Forelimb muscle (tissue), 1 donor: ENCODE results near the gene B3GNT9. TPM values are rescaled to one million over a fixed set of nuclear protein-coding genes. Genes with fewer than 3 reads are reported as not detected.

Source experiments
- DNase-seq: peaks from one replicate; pipeline ENCODE4 v3.0.0-alpha.2; 2013; ENCODE audit warnings: low read depth
- polyA plus RNA-seq: library from polyadenylated mRNA; unstranded; fragments of 120-200 nt; gene quantifications from one replicate; pipeline ENCODE4 v1.2.1, GENCODE V29; 2013; ENCODE audit not compliant: insufficient read length

B3GNT9 gene
- polyA plus RNA-seq, 1 donor: 9.7 TPM

DNA sequence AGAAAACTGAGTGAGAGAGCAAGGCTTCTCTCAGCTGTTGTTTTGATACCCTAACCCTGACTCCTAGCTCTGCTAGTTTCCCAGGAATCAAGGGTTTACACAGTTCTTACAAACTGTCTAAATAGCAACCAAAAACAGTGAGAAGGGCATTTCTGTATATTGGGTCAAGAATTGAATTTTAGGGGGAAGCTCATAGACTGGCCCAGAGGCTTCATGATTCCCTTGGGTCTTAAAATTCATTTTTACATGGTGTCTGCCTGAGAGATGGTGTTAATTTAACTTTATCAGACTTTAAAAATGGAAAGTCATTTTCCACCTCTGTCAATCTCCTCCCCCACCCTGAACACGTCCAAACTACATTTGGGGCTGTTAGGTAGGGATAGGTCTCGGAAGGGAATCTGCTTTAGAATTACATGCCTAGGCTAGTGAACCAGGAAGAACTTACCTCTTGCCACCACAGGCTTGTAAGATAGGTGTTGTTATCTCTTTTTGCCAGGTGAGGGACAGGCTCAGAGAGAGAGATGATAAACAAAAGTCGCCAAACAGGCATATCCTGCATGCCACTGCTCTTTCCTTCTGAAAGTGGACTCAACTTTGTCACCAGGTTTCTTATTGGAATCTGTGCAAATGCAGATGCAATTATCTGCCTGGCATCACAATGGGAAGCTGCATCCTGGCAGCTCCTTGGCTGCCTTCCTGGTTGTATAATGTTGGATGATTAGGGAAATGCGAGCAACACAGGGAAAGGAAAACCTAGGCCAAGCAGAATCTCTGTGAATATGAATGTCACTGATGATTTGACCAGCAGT lies 38.0 kb downstream of the B3GNT9 start:
- no peak for DNase-seq

DNA sequence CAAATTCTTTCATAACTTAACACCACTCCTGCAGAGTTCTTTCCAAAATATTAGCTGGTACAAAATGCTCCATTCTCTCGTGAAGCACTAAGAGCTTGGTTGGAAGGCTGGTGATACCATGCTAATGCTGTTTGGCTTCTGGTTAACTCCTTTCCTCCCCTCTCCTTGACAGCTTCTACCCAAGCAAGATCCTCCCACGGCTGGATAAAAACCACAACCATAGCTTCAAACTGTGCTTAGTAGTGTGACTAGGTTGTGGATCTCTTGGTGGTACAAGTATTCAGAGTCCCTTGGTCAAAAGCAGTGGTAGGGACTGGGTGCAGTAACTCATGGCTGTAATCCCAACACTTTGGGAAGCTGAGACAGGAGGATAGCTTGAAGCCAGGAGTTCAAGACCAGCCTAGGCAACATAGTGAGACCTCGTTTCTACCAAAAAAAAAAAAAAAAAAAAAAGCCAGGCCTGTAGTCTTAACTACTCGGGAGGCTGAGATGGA lies 38.8 kb downstream of the B3GNT9 start:
- DNase-seq: no peak

DNA sequence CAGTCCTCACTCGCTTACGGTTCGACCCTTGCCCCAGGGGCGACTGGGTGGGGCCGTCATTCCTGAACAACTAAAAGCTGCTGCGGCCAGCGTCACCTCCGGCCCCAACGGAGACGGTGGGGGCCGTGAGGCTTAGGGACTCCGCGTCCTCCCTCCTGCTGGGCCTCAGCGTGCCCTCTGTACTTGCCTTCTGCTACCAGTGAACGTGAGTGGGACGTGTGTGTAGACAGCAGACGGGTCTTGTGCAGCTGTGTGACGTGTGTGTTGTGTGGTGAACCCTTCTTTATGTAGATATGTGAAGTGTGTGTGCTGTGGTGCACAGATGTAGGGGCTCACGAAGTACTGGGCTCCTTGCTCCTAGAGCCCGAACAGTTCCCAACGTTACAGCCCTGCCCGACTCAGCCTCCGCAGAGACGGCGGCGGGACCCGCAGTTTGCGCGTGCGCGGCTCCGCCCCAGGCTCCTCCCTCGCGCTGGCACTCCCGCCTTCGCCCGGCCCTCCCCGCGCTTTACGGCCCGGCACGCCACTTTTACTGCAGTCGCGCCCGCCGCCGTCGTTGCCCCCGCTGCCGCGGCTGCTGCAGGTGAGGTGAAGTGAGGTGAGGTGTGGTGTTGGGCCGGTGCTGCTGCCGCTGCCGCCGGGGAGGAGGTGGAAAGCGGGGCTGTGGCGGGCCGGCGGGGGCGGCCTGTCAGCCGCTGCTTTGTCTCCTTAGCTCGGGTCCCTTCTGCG lies 41.2 kb downstream of the B3GNT9 start, which contains the start of gene PHAF1:
Gene PHAF1 (plus strand): TSS at position 535 of the 729 bp plus-strand sequence. CDS start 235 bp downstream, outside the sequence.
- peak; percentile 78 for DNase-seq

DNA sequence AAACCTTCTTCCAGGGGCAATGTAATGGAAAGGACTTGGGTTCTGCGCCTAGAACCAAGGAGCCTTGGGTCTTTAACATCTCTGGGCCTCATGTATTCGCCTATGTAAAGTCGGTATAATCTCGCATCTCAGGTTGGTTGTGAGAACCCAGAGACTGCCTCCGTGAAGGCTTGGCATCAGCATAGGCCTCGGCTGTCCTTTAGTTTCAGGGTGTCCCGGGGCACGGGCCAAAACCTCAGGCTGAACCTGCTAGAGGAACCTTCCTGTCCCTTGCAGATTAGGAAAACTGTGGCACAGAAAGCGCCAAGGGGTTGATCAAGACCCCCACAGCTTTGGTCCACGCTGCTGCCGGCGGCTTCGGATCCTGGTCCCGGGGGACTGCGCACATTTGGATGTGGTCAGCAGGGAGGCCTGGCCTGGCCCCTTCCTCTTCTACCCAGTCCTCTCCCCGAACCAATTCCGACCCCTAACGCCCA lies 41.8 kb downstream of the B3GNT9 start:
- DNase-seq: no peak

DNA sequence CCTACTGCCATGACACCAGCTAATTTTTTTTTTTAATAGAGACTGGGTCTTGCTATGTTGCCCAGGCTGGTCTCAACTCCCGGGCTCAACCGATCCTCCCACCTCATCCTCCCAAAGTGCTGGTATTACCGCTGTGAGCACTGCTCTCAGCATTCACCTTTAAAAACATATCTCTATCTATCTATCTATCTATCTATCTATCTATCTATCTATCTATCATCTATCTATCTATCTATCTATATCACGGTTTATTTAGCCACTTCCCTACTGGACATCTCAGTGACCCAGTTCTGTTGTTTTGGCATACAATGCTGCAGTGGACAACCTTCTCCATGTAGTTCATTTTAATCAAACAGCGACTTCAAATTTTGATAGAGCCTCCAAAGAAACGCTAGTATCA lies 42.3 kb downstream of the B3GNT9 start:
- no peak for DNase-seq

DNA sequence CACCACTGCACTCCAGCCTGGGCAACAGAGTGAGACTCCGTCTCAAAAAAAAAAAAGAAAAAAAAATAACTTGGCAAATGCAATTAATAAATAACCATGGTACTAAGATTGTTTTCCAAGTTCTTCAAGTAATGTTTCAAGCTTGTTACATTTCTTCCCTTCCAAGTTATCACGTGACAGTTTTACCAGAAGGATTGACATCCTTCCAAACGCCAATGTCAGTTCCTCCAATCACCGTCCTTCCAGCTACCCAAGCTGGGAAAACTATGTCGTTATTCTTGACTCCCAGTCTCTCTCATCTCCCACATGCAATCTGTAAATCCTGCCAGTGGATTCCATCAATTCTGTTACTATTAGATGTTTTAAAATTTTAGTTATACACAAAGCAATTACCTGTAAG lies 44.9 kb downstream of the B3GNT9 start:
- DNase-seq: no peak

DNA sequence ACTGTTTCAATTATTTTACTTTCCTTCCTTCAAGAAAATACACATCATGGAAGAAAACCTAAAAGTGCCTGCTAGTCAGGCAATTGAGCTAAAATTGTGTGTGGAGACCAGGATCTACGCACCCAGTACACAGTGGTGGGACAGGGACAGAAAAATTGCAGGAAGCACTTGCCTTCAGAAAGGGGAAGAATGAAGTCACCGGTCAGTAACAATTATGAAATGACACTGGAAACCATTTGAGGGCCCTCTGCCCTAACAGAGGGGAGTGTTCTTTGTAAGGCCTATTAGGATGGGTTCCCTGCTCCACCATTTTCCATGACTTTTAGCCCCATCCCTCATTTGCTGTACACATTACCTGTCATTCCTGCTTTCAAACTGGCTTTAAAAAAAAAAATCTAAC lies 45.6 kb downstream of the B3GNT9 start:
- DNase-seq: no peak

DNA sequence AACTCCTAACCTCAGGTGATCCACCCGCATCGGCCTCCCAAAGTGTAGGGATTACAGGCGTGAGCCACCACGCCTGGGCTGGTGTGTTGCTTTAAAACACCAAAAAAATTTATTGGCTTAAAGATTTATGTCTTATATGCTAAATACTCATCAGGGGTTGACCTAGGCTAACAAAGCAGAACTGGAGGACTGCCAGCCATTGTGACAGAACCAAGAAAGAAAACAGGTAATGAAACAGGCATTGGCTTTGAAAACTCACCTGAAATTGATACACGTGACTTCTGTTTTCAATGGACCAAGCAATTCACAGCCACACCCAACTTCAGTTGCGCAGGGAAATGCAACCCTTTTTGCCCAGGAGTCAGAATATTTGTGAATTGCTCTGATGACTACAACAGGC lies 46.0 kb downstream of the B3GNT9 start:
- DNase-seq: no peak

DNA sequence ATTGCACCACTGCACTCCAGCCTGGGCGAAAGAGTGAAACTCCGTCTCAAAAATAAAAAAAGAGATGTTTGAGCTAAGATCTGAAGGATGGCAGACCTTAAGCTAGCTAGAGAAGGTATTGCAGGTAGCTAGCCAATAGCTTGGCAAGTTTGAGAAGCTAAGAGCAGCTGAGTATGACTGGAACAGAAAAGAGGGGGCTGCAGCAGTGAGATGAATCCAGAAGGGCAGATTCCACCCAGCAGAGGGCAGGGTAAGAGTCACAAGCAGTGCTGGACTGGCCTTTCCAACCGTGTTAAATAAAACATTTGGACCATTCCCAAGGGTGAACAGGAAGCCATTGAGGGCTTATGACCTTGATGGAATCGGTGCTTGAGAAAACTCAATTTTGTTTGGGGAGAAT lies 46.7 kb downstream of the B3GNT9 start:
- no peak for DNase-seq

DNA sequence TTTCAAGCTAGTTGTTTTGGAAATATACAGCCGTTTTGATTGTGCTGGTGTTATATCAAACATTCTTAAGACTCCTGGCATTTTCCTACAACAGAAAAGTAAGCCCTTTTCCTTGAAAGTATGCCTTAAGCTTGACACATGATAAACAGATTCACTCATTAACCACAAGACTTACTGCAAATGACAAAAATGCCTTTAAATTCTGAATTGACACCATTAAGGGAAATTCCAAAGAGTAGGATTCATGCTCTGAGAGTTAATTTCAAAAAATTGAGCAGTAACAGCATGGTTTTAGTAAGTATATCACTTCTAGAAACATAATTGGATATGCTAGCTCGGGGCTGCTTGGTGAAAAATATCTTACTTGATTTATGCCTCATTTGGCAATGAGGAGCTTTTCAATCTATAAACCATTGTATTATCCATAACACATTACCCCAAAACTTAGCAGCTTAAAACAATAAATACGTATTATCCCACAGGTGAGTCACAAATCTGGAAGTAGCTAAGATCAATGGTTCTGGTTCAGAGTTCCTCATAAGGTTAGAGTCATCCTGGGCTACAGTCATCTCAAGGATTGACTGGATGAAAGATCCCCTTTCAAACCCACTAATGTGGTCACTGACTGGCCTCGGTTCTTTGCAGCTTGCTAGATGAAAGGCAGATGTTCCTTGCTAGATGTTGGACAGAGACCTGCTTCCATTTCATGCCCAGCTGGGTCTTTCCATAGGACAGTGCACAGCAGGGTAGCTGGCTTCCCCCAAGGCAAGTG lies 49.3 kb downstream of the B3GNT9 start:
- DNase-seq: no peak

DNA sequence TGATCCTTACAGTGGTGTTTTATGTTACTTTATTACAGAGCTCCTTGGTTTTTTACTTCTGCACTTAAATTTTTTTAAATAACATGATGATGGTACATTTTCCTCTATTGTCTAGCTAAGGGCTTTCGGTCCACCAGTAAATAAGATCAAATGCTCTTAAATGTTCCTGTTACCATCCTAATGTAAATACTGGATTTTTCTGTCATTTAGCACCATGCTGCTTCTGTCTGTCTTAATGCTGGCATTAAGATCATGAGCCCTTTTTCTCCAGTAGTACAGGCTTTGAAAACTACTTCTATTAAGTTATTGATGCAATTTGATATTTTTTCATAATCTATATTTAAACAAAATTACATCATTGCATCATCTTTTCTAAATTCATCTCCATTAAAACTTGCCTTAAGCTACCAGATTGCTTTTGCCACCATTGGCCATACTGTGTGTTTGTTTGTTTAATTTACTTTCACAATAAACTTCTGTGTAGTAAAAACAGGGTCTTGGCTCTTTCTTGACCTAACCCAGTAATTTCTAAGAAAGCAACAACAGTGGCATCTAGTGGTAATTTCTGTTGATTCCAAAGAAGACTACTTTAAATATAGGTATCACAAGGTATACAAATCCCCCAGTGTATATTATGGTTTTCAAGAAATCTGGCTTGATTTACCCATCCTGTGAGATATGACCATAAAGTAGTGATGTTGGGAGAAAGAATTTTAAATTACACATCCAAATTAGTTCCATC lies 50.1 kb downstream of the B3GNT9 start:
- DNase-seq: no peak

DNA sequence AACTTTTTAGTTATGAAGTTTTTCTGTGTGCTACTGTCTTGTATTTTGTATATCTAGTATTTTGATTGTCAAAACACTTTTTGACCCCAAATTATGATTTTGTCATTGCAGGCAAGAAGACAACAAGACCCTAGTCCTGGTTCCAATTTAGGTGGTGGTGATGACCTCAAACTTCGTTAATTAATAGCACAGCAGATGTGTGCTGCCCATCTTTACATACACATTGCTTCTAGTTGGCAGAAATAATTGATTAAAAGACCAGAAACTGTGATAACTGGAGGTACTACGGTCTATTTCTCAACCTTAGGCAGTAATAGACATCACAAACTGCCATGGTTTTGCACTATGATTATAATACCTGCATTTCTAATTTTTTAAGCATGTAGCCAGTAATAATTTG lies 52.2 kb downstream of the B3GNT9 start:
- no peak for DNase-seq

Other genes with a start within 250 kb of the B3GNT9 start
- gene CDH16, start 232.1 kb downstream of the B3GNT9 start, polyA plus RNA-seq: not detected
- gene RRAD, start 225.5 kb downstream of the B3GNT9 start, polyA plus RNA-seq: 4.9 TPM
- gene CIAO2B, start 216.6 kb downstream of the B3GNT9 start, polyA plus RNA-seq: 89.6 TPM
- 26.3 TPM for gene CES2, start 215.5 kb downstream of the B3GNT9 start, polyA plus RNA-seq
- 0.40 TPM for gene CES3, start 189.7 kb downstream of the B3GNT9 start, polyA plus RNA-seq
- gene CES4A, start 162.4 kb downstream of the B3GNT9 start, polyA plus RNA-seq: 3.4 TPM
- 42.5 TPM for gene CBFB, start 121.8 kb downstream of the B3GNT9 start, polyA plus RNA-seq
- 18.4 TPM for gene PHAF1, start 41.1 kb downstream of the B3GNT9 start, polyA plus RNA-seq
- gene TRADD, start 8.9 kb upstream of the B3GNT9 start, polyA plus RNA-seq: 4.4 TPM
- gene FBXL8, start 9.0 kb upstream of the B3GNT9 start, polyA plus RNA-seq: 3.6 TPM
- 3.5 TPM for gene HSF4, start 13.7 kb upstream of the B3GNT9 start, polyA plus RNA-seq
- 34.4 TPM for gene NOL3, start 19.5 kb upstream of the B3GNT9 start, polyA plus RNA-seq
- gene MATCAP1, start 33.0 kb upstream of the B3GNT9 start, polyA plus RNA-seq: 18.8 TPM
- 12.9 TPM for gene EXOC3L1, start 39.1 kb upstream of the B3GNT9 start, polyA plus RNA-seq
- gene E2F4, start 41.2 kb upstream of the B3GNT9 start, polyA plus RNA-seq: 40.5 TPM
- gene ELMO3, start 48.1 kb upstream of the B3GNT9 start, polyA plus RNA-seq: 1.1 TPM
- 18.6 TPM for gene TMEM208, start 76.1 kb upstream of the B3GNT9 start, polyA plus RNA-seq
- gene FHOD1, start 96.5 kb upstream of the B3GNT9 start, polyA plus RNA-seq: 24.6 TPM
- 1.2 TPM for gene SLC9A5, start 98.0 kb upstream of the B3GNT9 start, polyA plus RNA-seq
- gene PLEKHG4, start 128.5 kb upstream of the B3GNT9 start, polyA plus RNA-seq: 9.9 TPM
- 0.32 TPM for gene KCTD19, start 175.7 kb upstream of the B3GNT9 start, polyA plus RNA-seq
- gene LRRC36, start 175.8 kb upstream of the B3GNT9 start, polyA plus RNA-seq: 0.47 TPM
- 497 TPM for gene TPPP3, start 242.5 kb upstream of the B3GNT9 start, polyA plus RNA-seq